ENCODE data around the gene NMB.
"Not testable (repeated sequence)": the region's sequence is repeated elsewhere in the genome, so short reads cannot be mapped to it uniquely, and the experiment has no call there.

Gene NMB, protein sequence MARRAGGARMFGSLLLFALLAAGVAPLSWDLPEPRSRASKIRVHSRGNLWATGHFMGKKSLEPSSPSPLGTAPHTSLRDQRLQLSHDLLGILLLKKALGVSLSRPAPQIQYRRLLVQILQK

DNA sequence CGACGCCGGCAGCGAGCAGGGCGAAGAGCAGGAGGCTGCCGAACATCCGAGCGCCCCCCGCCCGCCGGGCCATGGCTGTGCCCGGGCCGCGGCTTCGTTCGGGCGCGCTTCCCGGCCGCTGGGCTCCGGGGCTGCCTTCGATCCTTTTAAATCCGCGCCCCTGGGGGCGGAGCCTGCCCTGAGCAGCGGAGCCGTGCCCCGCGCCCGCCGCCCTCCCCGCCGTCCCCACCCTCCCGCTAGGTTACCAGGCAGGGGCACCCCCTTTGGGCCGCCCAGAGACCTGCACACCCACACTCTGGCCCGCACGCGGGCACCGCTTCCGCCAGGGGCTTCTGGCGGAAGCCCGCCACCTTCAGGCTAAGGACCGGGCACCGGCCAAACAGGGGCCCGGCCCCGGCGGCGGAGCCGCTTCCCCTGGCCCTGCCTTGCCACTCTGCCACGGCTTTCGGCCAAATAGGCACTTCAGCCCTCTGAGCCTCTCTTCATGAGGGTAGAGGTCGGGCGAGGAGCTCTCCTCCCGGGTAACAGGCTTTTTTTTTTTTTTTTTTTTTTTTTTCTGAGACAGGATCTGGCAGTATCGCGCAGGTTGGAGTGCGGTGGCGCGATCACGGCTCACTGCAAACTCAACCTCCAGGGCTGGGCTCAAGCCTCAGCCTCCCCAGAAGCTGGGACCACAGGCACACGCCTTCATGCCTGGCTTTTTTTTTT lies at the start of gene NMB:
TSS of gene NMB (minus strand) at position 120 of the 708 bp plus-strand sequence. CDS start at position 73, 47 bp downstream.
- DNase-seq (ENCODE audit: low read depth in 2 of 2): peak; percentile 67 to 77

DNA sequence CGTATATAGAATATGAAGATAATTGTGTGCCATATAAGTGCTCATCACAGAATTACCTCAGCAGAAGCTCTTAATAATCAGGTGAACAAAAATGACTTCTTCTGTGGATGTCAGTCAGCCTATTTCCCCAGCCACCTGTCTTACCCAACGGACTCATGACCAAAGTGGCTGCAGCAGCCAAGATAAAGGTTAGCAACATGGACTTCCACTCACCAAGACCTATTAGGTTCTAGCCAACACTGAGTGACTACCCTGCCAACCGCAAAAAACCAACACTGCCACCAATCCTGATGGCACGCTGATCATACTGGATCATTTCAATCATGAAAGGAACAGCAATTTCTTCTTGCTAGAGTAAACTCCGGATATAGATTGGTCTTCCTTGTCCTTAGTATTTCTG lies 45.8 kb upstream of the NMB start:
- no peak for DNase-seq (ENCODE audit: low read depth in 2 of 2)

DNA sequence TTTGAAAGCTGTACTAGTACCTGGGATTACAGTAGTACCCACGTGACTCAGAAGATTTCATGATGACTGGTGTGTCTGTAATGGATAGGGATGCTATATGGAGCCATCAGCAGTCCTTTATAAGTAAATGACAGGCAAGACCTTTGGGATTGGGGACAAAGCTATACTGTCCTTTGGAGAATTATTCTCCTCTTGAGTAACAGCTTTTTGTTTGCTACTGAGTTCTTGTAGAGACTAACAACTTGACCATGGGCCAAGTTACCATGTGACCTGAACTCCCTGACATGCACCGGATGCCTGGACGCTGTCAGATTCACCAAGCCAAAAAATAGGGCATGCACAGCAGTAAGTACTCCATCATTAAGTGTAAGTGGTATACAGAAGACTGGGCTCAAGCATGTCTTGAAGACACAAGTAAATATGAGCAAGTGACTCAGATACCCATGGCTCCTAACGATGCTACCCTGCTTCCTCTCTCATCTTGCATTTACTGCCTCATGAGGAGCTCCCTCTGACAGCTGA lies 45.0 kb upstream of the NMB start:
- DNase-seq (ENCODE audit: low read depth in 2 of 2): no peak

DNA sequence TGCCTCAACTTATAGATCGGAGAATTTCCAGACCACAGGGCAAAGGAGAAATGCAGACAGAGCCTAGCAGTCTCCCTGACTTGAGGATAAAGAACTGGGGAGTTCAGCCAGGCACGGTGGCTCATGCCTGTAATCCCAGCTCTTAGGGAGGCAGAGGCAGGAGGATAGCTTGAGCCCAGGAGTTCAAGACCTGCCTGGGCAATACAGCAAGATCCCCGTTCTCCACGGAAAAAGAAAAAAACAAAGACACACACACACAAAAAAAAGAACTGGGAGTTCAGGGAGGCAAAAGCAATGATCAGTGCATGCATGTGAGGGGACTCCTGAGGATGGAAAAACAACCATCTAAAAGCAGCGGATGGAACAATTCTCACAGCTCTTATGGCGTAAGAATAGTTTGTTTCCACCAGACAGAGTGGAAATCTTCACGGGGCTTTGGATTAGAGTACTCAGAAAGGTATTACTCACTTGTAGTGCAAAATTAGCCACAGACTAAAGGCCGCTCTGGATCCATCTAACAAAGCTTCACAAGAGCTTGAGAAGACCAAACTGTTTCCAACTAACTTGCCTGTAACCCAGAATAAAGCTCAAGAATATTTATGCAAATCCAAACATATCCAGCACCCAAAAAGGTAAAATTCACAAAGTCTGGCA lies 41.7 kb upstream of the NMB start:
- DNase-seq (ENCODE audit: low read depth in 2 of 2): no peak

DNA sequence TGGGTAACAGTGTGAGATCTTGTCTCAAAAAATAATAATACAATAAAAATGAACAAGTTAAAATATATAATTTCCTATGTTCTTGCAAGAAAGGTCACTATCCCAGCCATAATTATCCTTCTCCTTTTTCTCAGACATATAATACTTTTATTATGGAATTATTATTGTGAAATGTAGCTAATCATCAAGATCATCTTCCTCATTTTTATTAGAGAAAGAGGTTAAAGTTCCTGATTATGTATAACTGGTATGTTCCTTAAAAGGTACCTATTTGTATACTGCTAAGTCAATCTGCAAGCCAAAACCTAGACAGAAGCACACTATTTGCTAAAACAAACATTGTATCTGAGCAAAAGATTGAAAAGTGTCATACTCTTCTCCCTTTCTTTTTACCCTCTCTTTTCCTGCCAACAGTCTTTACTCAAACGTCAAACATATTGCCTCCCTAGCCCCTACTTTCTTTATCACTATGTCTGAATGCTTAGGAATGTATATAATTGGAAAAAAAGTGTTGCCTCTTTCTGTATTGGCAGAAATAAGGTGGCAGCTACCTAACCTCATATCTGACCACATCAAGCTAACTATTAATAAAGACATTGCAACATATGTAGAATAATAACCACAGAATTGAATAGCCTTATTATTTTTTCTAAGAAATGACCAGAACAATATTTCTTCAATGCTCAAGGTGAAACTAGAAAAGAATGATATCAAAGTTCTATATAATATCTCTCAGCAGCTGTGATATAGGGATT lies 39.4 kb upstream of the NMB start:
- no peak for DNase-seq (ENCODE audit: low read depth in 2 of 2)

DNA sequence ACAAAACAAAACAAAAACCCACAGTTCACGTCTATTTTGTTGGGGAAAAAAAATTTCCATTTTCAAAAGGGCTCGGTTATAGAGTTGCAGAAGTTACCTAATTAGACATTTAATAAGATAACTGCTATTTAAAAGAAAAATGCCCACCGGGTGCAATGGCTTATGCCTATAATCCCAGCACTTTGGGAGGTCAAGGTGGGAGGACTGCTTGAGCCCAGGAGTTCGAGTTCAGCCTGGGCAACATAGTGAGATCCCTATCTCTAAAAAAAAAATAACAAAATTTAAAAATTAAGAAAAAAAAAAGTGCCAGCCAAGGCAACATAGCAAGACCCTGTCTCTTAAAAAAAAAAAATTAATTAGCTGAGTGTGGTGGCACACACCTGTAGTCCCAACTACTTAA lies 38.8 kb upstream of the NMB start:
- no peak for DNase-seq (ENCODE audit: low read depth in 2 of 2)

DNA sequence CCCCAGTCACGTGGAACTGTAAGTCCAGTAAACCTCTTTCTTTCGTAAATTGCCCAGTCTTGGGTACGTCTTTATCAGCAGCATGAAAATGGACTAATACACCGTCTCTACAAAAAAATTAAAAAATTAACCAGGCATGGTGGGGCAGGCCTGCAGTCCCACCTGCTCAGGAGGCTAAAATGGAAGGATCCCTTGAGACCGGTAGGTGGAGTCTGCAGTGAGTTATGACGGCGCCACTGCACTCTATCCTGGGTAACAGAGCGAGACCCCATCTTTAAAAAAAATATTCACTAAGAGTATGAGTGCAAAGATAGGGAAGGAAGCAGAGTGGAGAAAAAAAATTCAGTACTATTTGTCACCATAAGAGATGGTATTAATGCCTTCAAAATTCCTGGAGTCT lies 32.3 kb upstream of the NMB start:
- DNase-seq (ENCODE audit: low read depth in 2 of 2): no peak

DNA sequence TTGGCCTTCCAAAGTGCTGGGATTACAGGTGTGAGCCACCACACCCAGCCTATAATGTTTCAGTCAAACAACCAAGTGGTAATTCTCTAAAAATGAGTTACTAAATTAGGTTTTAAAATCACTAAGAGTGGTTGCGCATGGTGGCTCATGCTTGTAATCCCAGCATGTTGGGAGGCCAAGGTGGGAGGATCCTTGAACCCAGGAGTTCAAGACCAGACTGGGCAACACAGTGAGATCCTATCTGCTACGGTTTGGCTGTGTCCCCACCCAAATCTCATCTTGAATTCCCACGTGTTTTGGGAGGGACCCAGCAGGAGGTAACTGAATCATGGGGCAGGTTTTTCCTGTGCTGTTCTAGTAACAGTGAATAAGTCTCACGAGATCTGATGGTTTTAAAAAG lies 31.9 kb upstream of the NMB start:
- no peak for DNase-seq (ENCODE audit: low read depth in 2 of 2)

DNA sequence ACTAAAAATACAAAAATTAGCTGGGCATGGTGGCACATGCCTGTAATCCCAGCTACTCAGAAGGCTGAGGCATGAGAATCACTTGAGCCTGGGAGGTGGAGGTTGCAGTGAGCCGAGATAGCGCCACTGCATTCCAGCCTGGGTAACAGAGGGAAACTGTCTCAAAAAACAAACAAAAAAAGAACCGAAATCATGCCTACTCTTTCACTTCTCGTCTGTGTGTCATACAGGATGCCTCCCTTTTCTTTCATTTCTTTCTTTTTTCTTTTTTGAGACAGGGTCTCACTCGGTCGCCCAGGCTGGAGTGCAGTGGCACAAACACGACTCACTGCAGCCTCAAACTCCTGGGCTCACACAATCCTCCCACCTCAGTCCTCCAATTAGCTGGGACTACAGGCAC lies 28.4 kb upstream of the NMB start:
- DNase-seq (ENCODE audit: low read depth in 2 of 2): not testable (repeated sequence)

DNA sequence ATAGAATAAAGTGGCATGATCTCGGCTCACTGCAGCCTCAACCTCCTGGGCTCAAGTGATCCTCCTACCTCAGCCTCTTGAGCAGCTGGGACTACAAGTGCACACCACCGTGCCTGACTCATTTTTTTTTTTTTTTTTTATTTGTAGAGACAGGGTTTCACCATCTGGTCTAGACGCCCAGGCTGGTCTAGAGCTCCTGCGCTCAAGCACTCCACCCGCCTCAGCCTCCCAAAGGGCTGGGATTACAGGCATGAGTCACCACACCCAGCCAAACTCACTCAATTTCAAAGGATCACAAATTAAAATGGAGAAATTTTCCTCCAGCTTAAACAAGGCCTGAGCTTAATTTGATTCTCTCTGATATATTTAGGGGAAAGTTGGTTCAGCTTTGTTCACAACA lies 27.3 kb upstream of the NMB start:
- no peak for DNase-seq (ENCODE audit: low read depth in 2 of 2)

DNA sequence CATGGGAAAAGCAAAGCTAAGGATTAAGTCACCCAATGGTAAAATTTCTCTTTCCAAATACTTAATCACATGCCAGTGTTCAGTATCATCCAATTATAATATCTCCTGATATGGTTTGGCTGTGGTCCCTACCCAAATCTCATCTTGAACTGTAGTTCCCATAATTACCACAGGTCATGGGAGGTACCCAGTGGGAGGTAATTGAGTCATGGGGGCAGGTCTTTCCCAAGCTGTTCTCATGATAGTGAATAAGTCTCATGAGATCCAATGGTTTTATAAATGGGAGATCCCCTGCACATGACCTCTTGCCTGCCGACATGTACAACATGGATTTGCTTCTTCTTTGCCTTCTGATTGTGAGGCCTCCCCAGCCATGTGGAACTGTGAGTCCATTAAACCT lies 26.1 kb upstream of the NMB start:
- no peak for DNase-seq (ENCODE audit: low read depth in 2 of 2)

DNA sequence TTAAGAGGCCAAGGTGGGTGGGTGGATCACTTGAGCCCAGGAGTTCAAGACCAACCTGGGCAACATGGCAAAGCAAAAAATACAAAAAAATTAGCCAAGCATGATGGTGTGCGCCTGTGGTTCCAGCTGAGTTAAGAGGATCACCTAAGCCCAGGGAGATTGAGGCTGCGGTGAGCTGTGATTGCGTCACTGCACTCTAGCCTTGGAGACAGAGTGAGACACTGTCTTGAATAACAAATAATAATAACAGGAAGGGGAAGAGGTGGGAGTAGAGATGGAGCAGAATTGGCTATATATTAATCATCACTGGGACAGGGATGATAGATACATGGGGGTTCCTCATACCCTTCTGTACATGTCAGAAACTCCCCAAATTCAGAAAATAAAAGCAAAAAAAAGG lies 23.8 kb upstream of the NMB start:
- DNase-seq (ENCODE audit: low read depth in 2 of 2): no peak

DNA sequence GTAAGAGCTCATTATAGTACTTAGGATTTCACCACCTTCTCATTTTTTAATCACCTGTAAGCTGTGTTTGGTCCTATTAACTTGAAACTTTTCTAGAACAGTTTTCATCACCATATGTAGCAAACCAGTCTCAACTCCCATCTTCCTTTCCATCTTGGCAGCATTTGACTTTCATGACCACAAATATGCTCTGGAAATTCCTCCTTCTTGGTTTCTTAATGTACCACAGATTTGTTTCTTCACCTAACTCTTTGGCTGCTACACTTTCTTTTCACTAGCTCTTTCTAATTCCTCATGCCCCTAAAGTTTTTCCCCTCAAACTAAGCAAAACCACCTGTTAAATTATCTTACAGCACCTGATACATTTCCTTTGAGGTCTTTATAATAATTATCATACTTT lies 13.2 kb upstream of the NMB start:
- no peak for DNase-seq (ENCODE audit: low read depth in 2 of 2)

DNA sequence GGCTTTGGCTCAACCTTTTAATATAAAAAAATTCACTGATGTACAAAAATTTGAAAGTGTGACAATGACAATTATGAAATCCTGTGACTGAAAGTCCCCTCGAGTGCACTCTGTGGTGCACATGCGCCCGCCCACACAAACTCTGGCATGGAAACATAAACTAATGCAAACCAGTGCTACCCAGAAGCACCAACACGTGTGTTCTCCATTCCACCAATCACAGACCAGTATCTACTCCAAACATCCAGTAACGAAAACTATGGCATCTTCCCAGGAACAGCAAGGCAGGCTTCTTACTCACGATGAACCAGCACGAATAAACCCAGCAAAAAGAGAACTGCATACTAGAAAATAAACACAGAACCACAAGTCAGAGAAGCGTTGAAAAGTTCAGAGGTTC lies 11.7 kb upstream of the NMB start:
- DNase-seq (ENCODE audit: low read depth in 2 of 2): peak in 1 of 2 experiments; percentile 43

DNA sequence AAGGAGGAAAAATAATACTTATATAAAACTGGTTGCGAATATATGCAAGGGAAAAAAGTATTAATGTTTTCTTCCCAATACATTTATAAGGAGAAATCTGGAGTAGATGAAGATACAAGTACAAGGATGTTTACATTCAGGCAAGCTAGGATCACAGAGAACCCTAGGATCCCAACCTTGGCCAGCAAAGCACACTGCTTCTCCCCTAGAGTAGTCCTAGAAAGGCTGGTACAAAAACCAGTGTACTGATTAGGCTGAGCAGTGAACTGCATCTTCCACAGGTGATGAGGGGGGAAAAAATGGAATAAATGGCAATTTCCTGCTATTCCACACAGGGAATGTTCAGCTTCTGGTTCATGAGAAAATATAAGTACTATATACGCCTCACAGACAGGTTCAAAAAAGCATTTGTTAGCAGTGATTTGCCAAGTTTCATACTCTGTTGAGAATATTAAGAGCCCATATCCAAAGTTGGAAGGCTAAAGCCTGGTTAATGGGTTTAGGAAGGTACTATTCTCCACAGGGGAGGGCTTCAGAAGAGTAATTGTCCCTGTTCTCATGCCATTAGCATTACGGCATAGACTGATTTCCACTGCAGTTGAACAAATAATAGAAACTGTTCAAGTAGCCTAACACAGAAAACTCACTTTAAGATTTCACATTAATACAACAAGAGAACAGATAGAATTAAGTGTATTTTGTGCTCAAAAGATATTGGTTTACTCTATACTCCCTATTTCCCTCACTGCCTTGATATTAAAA lies 10.4 kb upstream of the NMB start:
- DNase-seq (ENCODE audit: low read depth in 2 of 2): no peak

DNA sequence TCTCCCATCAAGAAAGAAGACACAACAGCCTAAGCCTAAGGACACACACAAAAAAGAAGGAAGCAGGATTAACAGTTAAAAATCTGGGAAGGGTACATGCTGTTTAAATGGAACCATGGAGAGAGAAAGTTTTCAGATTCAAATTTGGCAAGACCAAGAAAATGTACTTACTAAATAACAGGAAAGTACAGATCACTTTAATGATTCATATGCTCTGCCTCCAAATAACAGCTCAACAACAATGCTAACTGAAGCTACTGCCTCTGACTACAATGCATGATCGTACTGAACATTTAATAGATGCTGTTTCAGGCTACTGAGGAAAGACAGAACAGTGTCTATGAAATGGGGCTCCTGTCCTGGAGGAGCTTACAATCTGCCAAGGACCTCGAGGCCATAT lies 8.4 kb upstream of the NMB start:
- DNase-seq (ENCODE audit: low read depth in 2 of 2): no peak

DNA sequence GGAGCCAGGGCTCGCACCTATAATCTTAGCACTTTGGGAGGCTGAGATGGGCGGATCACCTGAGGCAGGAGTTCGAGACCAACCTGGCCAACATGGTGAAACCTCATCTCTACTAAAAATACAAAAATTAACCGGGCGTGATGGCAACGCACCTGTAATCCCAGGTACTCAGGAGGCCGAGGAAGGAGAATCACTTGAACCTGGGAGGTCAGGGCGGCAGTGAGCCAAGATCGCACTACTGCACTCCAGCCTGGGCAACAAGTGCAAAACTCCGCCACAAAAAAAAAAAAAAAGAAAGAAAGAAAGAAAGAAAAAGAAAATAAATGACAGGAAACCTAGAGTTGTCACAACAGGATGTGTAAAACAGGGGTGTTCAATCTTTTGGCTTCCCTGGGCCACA lies 3.0 kb upstream of the NMB start:
- no peak for DNase-seq (ENCODE audit: low read depth in 2 of 2)

DNA sequence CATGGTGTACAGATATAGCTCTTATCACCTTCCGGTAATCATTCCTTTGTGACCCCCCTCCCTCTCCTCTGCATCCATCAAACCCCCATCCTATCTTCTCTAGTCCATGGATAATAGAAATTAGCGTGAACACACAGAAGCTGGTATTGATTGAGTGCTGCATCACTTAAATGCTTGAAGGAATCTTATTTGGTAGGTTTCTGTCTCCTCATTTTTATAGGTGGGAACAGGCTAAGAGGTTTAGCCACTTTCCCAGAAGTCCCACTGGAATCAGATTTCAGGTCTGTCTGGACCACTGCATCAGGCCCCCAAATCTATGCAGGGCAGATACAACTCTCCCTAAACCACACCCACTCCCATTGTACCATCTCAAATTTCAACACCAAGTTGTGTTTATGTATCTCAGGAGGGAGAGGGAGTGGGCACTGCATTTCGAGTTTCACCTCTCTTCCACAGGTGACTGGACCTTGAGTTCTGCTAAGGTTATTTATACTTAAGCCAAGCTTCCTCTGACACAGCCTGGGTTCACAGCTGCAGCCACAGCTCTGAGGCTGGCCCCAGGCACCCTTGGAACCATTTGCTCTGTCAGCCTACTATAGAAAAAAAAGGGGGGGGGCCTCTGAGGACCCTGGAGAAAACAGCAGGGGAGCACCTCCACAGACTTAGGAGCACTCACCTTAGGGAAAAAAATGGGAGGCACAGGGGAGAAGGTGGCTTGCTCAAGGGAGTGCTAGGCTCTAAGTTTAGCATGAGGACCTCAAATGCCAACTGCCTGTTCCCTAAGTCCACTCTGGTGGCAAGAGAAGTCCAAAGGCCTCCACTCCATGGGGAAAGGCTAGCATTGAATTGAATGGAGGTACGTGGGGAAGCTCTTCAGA lies 2.1 kb upstream of the NMB start:
- no peak for DNase-seq (ENCODE audit: low read depth in 2 of 2)

DNA sequence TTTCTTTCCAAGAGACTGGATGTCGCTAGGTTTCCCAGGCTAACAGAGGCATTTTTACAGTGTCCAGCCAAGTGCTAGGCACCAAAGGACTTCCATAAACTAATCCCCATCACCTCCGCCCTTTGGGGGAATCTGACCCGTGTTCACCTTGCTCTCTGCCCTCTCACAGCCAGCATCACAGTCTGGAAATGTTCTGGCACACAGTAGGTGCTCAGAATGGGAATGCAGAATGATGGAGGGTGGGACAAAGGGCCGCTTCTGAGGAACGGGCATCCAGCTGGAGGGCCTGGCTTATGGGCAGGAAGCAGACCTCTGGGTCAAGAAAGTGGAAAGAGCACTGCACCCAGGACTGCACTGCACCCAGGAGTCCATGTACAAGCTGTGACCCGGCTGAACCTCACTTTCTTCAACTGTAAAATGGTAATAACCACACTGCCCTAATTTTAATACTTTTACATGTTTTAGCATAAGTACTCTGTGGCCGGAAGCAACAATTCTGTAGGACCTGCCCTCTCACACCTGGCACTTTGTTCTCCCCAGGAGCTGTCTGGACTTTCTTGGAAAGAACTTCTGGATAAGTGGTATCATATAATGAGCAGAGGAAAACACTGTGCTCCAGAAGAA lies 901 bp upstream of the NMB start:
- no peak for DNase-seq (ENCODE audit: low read depth in 2 of 2)

DNA sequence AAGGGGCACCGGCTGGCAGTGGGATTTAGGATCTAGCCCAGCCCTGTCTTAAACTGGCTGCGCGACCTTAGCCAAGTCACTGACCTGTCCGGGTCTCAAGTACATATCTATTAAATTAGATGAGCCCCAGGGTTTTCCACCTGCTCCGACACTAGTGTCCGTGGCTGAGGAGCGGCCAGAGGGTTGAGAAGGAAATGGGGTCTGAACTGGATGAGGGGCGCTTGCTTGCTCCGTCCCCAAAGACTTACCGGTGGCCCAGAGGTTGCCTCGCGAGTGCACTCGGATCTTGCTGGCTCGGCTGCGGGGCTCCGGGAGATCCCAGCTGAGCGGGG lies 285 bp downstream of the NMB start:
- no peak for DNase-seq (ENCODE audit: low read depth in 2 of 2)
